HepG2 (cell line): ENCODE measurements around the gene LZTFL1. TPM values are rescaled to one million over a fixed set of nuclear protein-coding genes. Genes with fewer than 3 reads are reported as not detected.

Experiments used
- ATAC-seq: fragments of 200-7000 bp; cut with Tn5 transposase; 3 replicates; pipeline ENCODE4 v1.9.1; 2020; ENCODE audit warnings: mild to moderate bottlenecking, moderate library complexity
- BruUV-seq: library from RNA; stranded (reverse); fragments of 400-500 nt; replicated peaks from 2 replicates; lab custom pipeline; 2021; lab: Mats Ljungman, UMichigan
- CTCF ChIA-PET: fragments of 300-600 bp; formaldehyde crosslinking; extraction: SDS; loops from one replicate; lab custom pipeline; 2021; ENCODE audit warnings: low total read pairs, inconsistent platforms, low intra/inter-chr PET ratio; lab: Yijun Ruan, JAX
- POLR2A ChIA-PET: fragments of 350-600 bp; sonication (Branson Sonifier 250); formaldehyde crosslinking; loops from one replicate; lab custom pipeline; 2020; ENCODE audit warnings: antibody characterized with exemption, inconsistent platforms; lab: Yijun Ruan, JAX
- DNase-seq: peaks from one replicate; pipeline ENCODE4 v3.0.0-alpha.2; 2015; ENCODE audit warnings: low spot score
- FAIRE-seq: peaks from 3 replicates; lab custom pipeline; 2011; peaks lifted over from hg19 to GRCh38; lab: Jason Lieb, UNC
- H2AFZ ChIP-seq: one replicate; pipeline ENCODE4 v1.6.1; 2011; ENCODE audit warnings: low read length, inconsistent platforms
- H3K27ac ChIP-seq: fragments of 300-600 bp; 3 replicates; pipeline ENCODE4 v1.8.0; 2011; ENCODE audit warnings: mixed run types, mild to moderate bottlenecking, mixed read lengths, low read length, inconsistent platforms; ENCODE audit not compliant: insufficient read depth; ENCODE audit errors: extremely low read length
- H3K27me3 ChIP-seq, 2 experiments: fragments of 200-600 bp in 1 of 2; 2 replicates in 1 of 2; 3 replicates in 1 of 2; pipeline versions ENCODE4 v1.6.0 to v1.8.0; 2011; ENCODE audit warnings: low read length in 2 of 2, mild to moderate bottlenecking in 2 of 2, moderate library complexity in 2 of 2, inconsistent platforms in 1 of 2; ENCODE audit not compliant: insufficient read depth in 2 of 2, control insufficient read depth in 1 of 2
- H3K36me3 ChIP-seq, 2 experiments: fragments of 200-600 bp in 1 of 2; replicated peaks in 1 of 2; 2 replicates in 1 of 2; 3 replicates in 1 of 2; pipeline versions ENCODE4 v1.5.1 to v1.8.0; 2011; ENCODE audit warnings: low read length in 2 of 2, inconsistent platforms in 1 of 2; ENCODE audit not compliant: insufficient read depth in 2 of 2, control insufficient read depth in 1 of 2
- H3K4me1 ChIP-seq: 2 replicates; pipeline ENCODE4 v1.5.1; 2012; ENCODE audit warnings: low read length, inconsistent platforms; ENCODE audit not compliant: insufficient read depth
- H3K4me2 ChIP-seq: 2 replicates; pipeline ENCODE4 v1.6.0; 2011; ENCODE audit warnings: low read depth, low read length, inconsistent platforms
- H3K4me3 ChIP-seq, 3 experiments: fragments of 200-600 bp in 1 of 3; sonication (generic), shearing (Covaris generic) in 1 of 3; replicated peaks in 1 of 3; 2 replicates each; pipeline ENCODE4 v1.5.1; 2011 to 2016; ENCODE audit warnings: low read length in 3 of 3, inconsistent platforms in 2 of 3, low read depth in 2 of 3, mild to moderate bottlenecking in 2 of 3, control low read depth in 1 of 3, mixed read lengths in 1 of 3; ENCODE audit not compliant: insufficient read depth in 1 of 3
- H3K79me2 ChIP-seq: one replicate; pipeline ENCODE4 v1.6.1; 2011; ENCODE audit warnings: low read length, inconsistent platforms; ENCODE audit not compliant: insufficient read depth
- H3K9ac ChIP-seq: 2 replicates; pipeline ENCODE4 v1.6.0; 2011; ENCODE audit warnings: mild to moderate bottlenecking, low read depth, low read length, inconsistent platforms; ENCODE audit not compliant: insufficient read depth
- H3K9me3 ChIP-seq: 2 replicates; pipeline ENCODE4 v1.5.1; 2012; ENCODE audit warnings: mild to moderate bottlenecking, low read length
- H4K20me1 ChIP-seq: 2 replicates; pipeline ENCODE4 v1.6.0; 2011; ENCODE audit warnings: inconsistent platforms, mild to moderate bottlenecking, low read length, moderate library complexity; ENCODE audit not compliant: insufficient read depth
- CREB3 ChIP-seq: sonication (generic); formaldehyde crosslinking; IDR thresholded peaks from 2 replicates; pipeline ENCODE4 v1.5.0; 2020; ENCODE audit warnings: missing genetic modification reagents
- FOXK1 ChIP-seq: sonication (generic); formaldehyde crosslinking; IDR thresholded peaks from 2 replicates; pipeline ENCODE4 v1.4.0; 2020; ENCODE audit warnings: low read depth, missing genetic modification reagents, borderline replicate concordance
- KDM3A ChIP-seq: IDR thresholded peaks from 2 replicates; pipeline ENCODE4 v1.6.1; 2018; ENCODE audit warnings: low read depth, missing compliant biosample characterization
- PAWR ChIP-seq: sonication (generic); formaldehyde crosslinking; IDR thresholded peaks from 2 replicates; pipeline ENCODE4 v1.4.0; 2020; ENCODE audit warnings: missing genetic modification reagents, mild to moderate bottlenecking, borderline replicate concordance
- RBAK ChIP-seq: sonication (generic); formaldehyde crosslinking; IDR thresholded peaks from 2 replicates; pipeline ENCODE4 v1.5.1; 2020; ENCODE audit warnings: mild to moderate bottlenecking, missing genetic modification reagents
- SMC3 ChIP-seq: IDR thresholded peaks from 2 replicates; pipeline ENCODE4 v1.6.1; 2011; ENCODE audit warnings: low read length, improper control_type of control experiment
- SPEN ChIP-seq: sonication (generic); formaldehyde crosslinking; IDR thresholded peaks from 2 replicates; pipeline ENCODE4 v1.5.1; 2020; ENCODE audit warnings: low read depth, mild to moderate bottlenecking, missing genetic modification reagents
- ZNF430 ChIP-seq: sonication (generic); formaldehyde crosslinking; IDR thresholded peaks from 2 replicates; pipeline ENCODE4 v1.9.0; 2021; ENCODE audit warnings: mild to moderate bottlenecking, missing genetic modification reagents
- ZNF441 ChIP-seq: sonication (generic); formaldehyde crosslinking; IDR thresholded peaks from 2 replicates; pipeline ENCODE4 v1.7.0; 2021; ENCODE audit warnings: missing genetic modification reagents, borderline replicate concordance
- WGBS: methylation state at CpG from one replicate; pipeline ENCODE4 v1.1.6; 2017; ENCODE audit warnings: low lambda C conversion rate; 5-methylcytosine and 5-hydroxymethylcytosine counted together
- in situ Hi-C: cut with HindIII; loops from 2 replicates; pipeline ENCODE4 v1.10.0; 2017; ENCODE audit warnings: low pct_unique_long_range_greater_than_20kb; ENCODE audit not compliant: extremely low pct_ligation_motif_present
- intact Hi-C: fragments of 100-400 bp; cut with micrococcal nuclease; formaldehyde crosslinking; loops from one replicate; pipeline ENCODE4 v1.10.0; 2022; ENCODE audit not compliant: unreplicated experiment
- polyA plus RNA-seq, 8 experiments: library from polyadenylated mRNA; depleted of rRNA in 3 of 8; stranded (reverse) in 7 of 8; unstranded in 1 of 8; fragments of >200 nt; fragmentation: Illumina TruSeq in 4 of 8; extraction: Trizol in 4 of 8; gene quantifications; 2 replicates each; pipeline versions ENCODE4 v1.2.1 to v1.2.3, GENCODE V29; 2011 to 2016; ENCODE audit warnings: low read depth in 4 of 8, missing spikeins in 1 of 8, mixed read lengths in 1 of 8; ENCODE audit not compliant: insufficient read depth in 1 of 8
- total RNA-seq, 5 experiments: library from RNA; depleted of rRNA; stranded (reverse); fragments of >200 nt; fragmentation: Illumina TruSeq; extraction: Trizol; gene quantifications; 2 replicates each; pipeline ENCODE4 v1.2.3, GENCODE V29; 2016; ENCODE audit warnings: low read depth in 1 of 5

The LZTFL1 gene
- total and polyA plus RNA-seq, 2 of the 13 experiments (the other 11 are each of a cell fraction or from before 2014, with no cell fraction given) = 16.6 to 17.2 TPM

DNA sequence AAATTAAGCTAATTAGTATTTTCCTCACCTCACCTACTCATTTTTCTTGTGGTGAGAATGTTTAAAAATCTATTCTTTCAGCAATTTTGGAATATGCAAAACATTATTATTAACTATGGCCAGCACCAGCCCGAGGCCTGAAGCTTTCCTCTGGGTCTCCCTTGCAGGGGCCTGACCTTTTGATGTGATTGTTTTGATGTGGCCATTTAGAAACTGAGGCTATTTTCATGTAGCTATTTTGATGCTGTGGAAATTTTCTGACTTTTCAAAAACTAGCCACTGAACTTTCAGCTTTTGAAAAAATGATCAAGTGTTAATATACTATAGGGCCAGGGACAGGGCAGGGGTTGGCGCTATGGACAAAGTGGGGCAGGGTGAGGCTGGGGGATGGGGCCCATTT lies 36.2 kb upstream of the LZTFL1 start (continued):
- TF ChIP-seq CREB3 (CRISPR knock-in tag) (no peak), SPEN (CRISPR knock-in tag) (no peak), KDM3A (CRISPR knock-in tag) (no peak), PAWR (CRISPR knock-in tag) (no peak), FOXK1 (CRISPR knock-in tag) (no peak), ZNF430 (CRISPR knock-in tag) (no peak), ZNF441 (no peak)

DNA sequence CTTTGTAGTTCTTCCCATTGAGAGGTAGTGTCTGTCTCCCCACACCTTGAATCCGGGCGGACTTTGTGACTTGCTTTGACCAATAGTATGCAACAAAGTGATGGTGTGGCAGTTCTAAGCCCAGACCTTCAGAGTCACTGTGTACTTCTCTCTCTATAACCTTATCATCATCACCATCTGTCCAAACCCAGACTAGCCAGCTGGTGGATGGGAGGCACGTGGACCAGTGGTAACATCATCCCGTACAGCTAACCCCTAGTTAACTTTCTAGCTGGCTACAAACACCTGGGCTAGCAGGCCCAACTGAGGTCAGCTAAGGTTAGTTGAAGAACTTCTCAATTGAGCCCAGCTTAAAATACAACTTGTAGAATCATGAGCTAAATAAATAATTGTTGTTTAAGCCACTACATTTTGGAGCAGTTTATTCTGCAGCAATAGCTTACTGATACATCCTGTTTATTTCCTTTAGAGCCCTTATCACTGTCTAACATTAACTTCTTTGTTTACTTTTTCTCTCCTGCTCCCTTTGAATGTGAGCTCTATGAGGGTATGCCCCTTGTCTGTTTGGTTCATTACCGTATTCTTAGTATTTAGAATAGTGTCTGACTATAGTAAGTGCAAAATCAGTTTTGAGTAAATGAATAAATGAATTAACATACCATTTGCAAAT lies 32.9 kb upstream of the LZTFL1 start:
- CTCF ChIA-PET = no interaction called here
- BruUV-seq = no TSS peak
- H3K79me2 ChIP-seq = no peaks in the 10 kb centered on the region

More for the DNA sequence above, 32.9 kb upstream of the LZTFL1 start:
- no peak for ATAC-seq
- peaks cover 0 to 3% of the 10 kb centered on the region in 2 experiments; a peak in 1 of 5 replicates for H3K27me3 ChIP-seq
- 30% methylated on average over 5 of the region's 5 CpGs for WGBS
- H3K4me1 ChIP-seq = peaks cover 14% of the 10 kb centered on the region
- no peaks in the 10 kb centered on the region for H3K9me3 ChIP-seq
- H3K36me3 ChIP-seq = no peaks in the 10 kb centered on the region
- no peak overlapping the region for H3K4me3 ChIP-seq
- no peak for DNase-seq
- in situ Hi-C loops (no loop called here), intact Hi-C loops (no loop called here)
- peak; percentile 75; the same call in 1 of the 2 replicates for TF ChIP-seq RBAK (CRISPR knock-in tag)
- no peak for TF ChIP-seq SMC3
- no peak overlapping the region for H3K4me2 ChIP-seq
- no peak overlapping the region for H3K27ac ChIP-seq
- no peak overlapping the region for H3K9ac ChIP-seq
- FAIRE-seq = no peak
- POLR2A ChIA-PET = no interaction called here
- H4K20me1 ChIP-seq = no peaks in the 10 kb centered on the region
- H2AFZ ChIP-seq = no peak overlapping the region
